H1 (cell line): ENCODE measurements around the gene SLC22A13. TPM values are rescaled to one million over a fixed set of nuclear protein-coding genes. Genes with fewer than 3 reads are reported as not detected.

Source experiments
- CTCF ChIA-PET: fragments of 300-600 bp; sonication (Branson Sonifier 250); formaldehyde crosslinking; loops from one replicate; lab custom pipeline; 2021; ENCODE audit not compliant: partially characterized antibody; lab: Charles Lee
- POLR2A ChIA-PET: fragments of 300-600 bp; sonication (Branson Sonifier 250); formaldehyde crosslinking; loops from one replicate; lab custom pipeline; 2021; ENCODE audit warnings: inconsistent platforms; ENCODE audit not compliant: partially characterized antibody; lab: Charles Lee
- DNase-seq, 2 experiments: peaks; one replicate each; pipeline versions ENCODE4 v3.0.0 to v3.0.0-alpha.2; 2010 to 2022; ENCODE audit warnings: low spot score in 2 of 2, low read depth in 1 of 2, mixed read lengths in 1 of 2
- FAIRE-seq: peaks from 2 replicates; lab custom pipeline; 2011; peaks lifted over from hg19 to GRCh38; lab: Jason Lieb, UNC
- H2AFZ ChIP-seq: 2 replicates; pipeline ENCODE4 v1.8.1; 2012; ENCODE audit warnings: low read length, inconsistent platforms
- H2AK5ac ChIP-seq: 2 replicates; pipeline ENCODE4 v1.6.1; 2013; ENCODE audit warnings: low read depth, low read length
- H2BK120ac ChIP-seq: replicated peaks from 2 replicates; pipeline ENCODE3; 2013; ENCODE audit warnings: low read depth, low read length, inconsistent platforms
- H2BK12ac ChIP-seq: 2 replicates; pipeline ENCODE4 v1.6.1; 2013; ENCODE audit warnings: low read depth, low read length
- H2BK15ac ChIP-seq: 2 replicates; pipeline ENCODE4 v1.6.1; 2013; ENCODE audit warnings: low read length
- H2BK20ac ChIP-seq: 2 replicates; pipeline ENCODE4 v1.6.1; 2013; ENCODE audit warnings: low read length
- H2BK5ac ChIP-seq: 2 replicates; pipeline ENCODE4 v1.6.1; 2013; ENCODE audit warnings: low read depth, low read length
- H3K14ac ChIP-seq: 2 replicates; pipeline ENCODE4 v1.6.1; 2013; ENCODE audit warnings: inconsistent platforms; ENCODE audit not compliant: insufficient read length
- H3K18ac ChIP-seq: 2 replicates; pipeline ENCODE4 v1.6.1; 2013; ENCODE audit warnings: low read length; ENCODE audit errors: extremely low read depth
- H3K23ac ChIP-seq: 2 replicates; pipeline ENCODE4 v1.6.1; 2013; ENCODE audit warnings: inconsistent platforms; ENCODE audit not compliant: insufficient read length
- H3K23me2 ChIP-seq: 2 replicates; pipeline ENCODE4 v1.6.1; 2013; ENCODE audit warnings: low read depth, low read length
- H3K27ac ChIP-seq: 2 replicates; pipeline ENCODE4 v1.6.1; 2011; ENCODE audit warnings: low read depth, low read length, inconsistent platforms
- H3K27me3 ChIP-seq, 4 experiments: replicated peaks in 1 of 4; 1 replicate in 1 of 4; 2 replicates in 3 of 4; pipeline versions ENCODE4 v1.6.1 to v1.8.1; 2011 to 2013; ENCODE audit warnings: low read length in 3 of 4, mild to moderate bottlenecking in 3 of 4, inconsistent platforms in 2 of 4, mixed read lengths in 2 of 4, moderate library complexity in 1 of 4; ENCODE audit not compliant: control insufficient read depth in 3 of 4, insufficient read depth in 3 of 4; ENCODE audit errors: extremely low read depth in 1 of 4
- H3K36me3 ChIP-seq, 4 experiments: 2 replicates each; pipeline versions ENCODE4 v1.6.1 to v1.8.1; 2011 to 2013; ENCODE audit warnings: mild to moderate bottlenecking in 4 of 4, low read length in 3 of 4, moderate library complexity in 2 of 4, control low read depth in 1 of 4, inconsistent platforms in 1 of 4; ENCODE audit not compliant: insufficient read depth in 4 of 4, control insufficient read depth in 2 of 4
- H3K4ac ChIP-seq: replicated peaks from 2 replicates; pipeline ENCODE3; 2013; ENCODE audit warnings: low read length, low read depth, mixed read lengths, inconsistent platforms; ENCODE audit not compliant: insufficient read length
- H3K4me1 ChIP-seq, 4 experiments: replicated peaks in 1 of 4; 1 replicate in 1 of 4; 2 replicates in 3 of 4; pipeline versions ENCODE4 v1.6.1 to v1.8.1; 2011 to 2013; ENCODE audit warnings: low read length in 3 of 4, inconsistent platforms in 2 of 4, mixed read lengths in 1 of 4; ENCODE audit not compliant: insufficient read depth in 4 of 4, control insufficient read depth in 3 of 4
- H3K4me2 ChIP-seq, 2 experiments: 2 replicates each; pipeline versions ENCODE4 v1.6.1 to v1.8.1; 2011 to 2013; ENCODE audit warnings: low read depth in 2 of 2, low read length in 2 of 2, control low read depth in 1 of 2, inconsistent platforms in 1 of 2, mild to moderate bottlenecking in 1 of 2; ENCODE audit not compliant: insufficient read depth in 1 of 2
- H3K4me3 ChIP-seq, 4 experiments: fragments of 200-600, 300-600 bp in 1 of 4; sonication (generic), shearing (Covaris generic), sonication (Bioruptor Twin) in 1 of 4; 2 replicates each; pipeline versions ENCODE4 v1.5.1 to v1.8.1; 2011 to 2016; ENCODE audit warnings: low read length in 4 of 4, low read depth in 3 of 4, control low read depth in 2 of 4, inconsistent platforms in 2 of 4, mild to moderate bottlenecking in 2 of 4, mixed read lengths in 1 of 4, moderate library complexity in 1 of 4; ENCODE audit not compliant: insufficient read depth in 2 of 4; ENCODE audit errors: extremely low read depth in 1 of 4
- H3K56ac ChIP-seq: replicated peaks from 2 replicates; pipeline ENCODE3; 2013; ENCODE audit warnings: low read depth, mild to moderate bottlenecking, mixed read lengths, low read length, inconsistent platforms; ENCODE audit not compliant: insufficient read length
- H3K79me1 ChIP-seq: 2 replicates; pipeline ENCODE4 v1.6.1; 2013; ENCODE audit warnings: low read depth, low read length, control low read depth
- H3K79me2 ChIP-seq, 2 experiments: 2 replicates each; pipeline versions ENCODE4 v1.6.1 to v1.8.1; 2012 to 2013; ENCODE audit warnings: low read length in 2 of 2, mild to moderate bottlenecking in 2 of 2, inconsistent platforms in 1 of 2; ENCODE audit not compliant: insufficient read depth in 2 of 2, control insufficient read depth in 1 of 2
- H3K9ac ChIP-seq, 4 experiments: replicated peaks in 1 of 4; 1 replicate in 1 of 4; 2 replicates in 3 of 4; pipeline versions ENCODE4 v1.6.1 to v1.8.1; 2011 to 2013; ENCODE audit warnings: low read depth in 3 of 4, low read length in 3 of 4, control low read depth in 2 of 4, mild to moderate bottlenecking in 2 of 4, moderate library complexity in 2 of 4, inconsistent platforms in 1 of 4; ENCODE audit errors: extremely low read depth in 1 of 4
- H3K9me3 ChIP-seq, 2 experiments: 2 replicates each; pipeline versions ENCODE4 v1.6.1 to v1.8.1; 2012 to 2013; ENCODE audit warnings: mild to moderate bottlenecking in 2 of 2, moderate library complexity in 2 of 2, control low read depth in 1 of 2, inconsistent platforms in 1 of 2, low read depth in 1 of 2, low read length in 1 of 2, mixed read lengths in 1 of 2; ENCODE audit not compliant: insufficient read depth in 2 of 2
- H4K20me1 ChIP-seq, 2 experiments: replicated peaks in 1 of 2; 2 replicates each; pipeline versions ENCODE3 to v1.8.1; 2011 to 2013; ENCODE audit warnings: inconsistent platforms in 2 of 2, low read length in 2 of 2, mild to moderate bottlenecking in 1 of 2; ENCODE audit not compliant: insufficient read depth in 2 of 2, control insufficient read depth in 1 of 2
- H4K5ac ChIP-seq: 2 replicates; pipeline ENCODE4 v1.6.1; 2013; ENCODE audit warnings: low read length, low read depth, mixed read lengths, inconsistent platforms; ENCODE audit not compliant: insufficient read length
- H4K8ac ChIP-seq: 2 replicates; pipeline ENCODE4 v1.8.0; 2013; ENCODE audit warnings: mild to moderate bottlenecking, moderate library complexity, low read length, inconsistent platforms; ENCODE audit not compliant: insufficient read depth; ENCODE audit errors: extremely low read depth
- H4K91ac ChIP-seq: replicated peaks from 2 replicates; pipeline ENCODE3; 2013; ENCODE audit warnings: low read length, mixed read lengths, inconsistent platforms; ENCODE audit not compliant: insufficient read length
- CHD2 ChIP-seq: IDR thresholded peaks from 2 replicates; pipeline ENCODE4 v1.6.1; 2012; ENCODE audit warnings: low read length, improper control_type of control experiment
- WGBS, 2 experiments: shearing (Covaris generic) in 1 of 2; methylation state at CpG; one replicate each; pipeline versions ENCODE4 v1.1.6 to v1.1.7; 2013 to 2015; ENCODE audit warnings: low lambda C conversion rate in 2 of 2, mixed read lengths in 2 of 2, inconsistent platforms in 1 of 2, low coverage in 1 of 2, missing lambda C conversion rate in 1 of 2; ENCODE audit not compliant: insufficient replicate concordance in 2 of 2, insufficient coverage in 1 of 2, insufficient read length in 1 of 2; ENCODE audit errors: extremely low coverage in 1 of 2, missing lambda C conversion rate in 1 of 2; 5-methylcytosine and 5-hydroxymethylcytosine counted together
- polyA plus RNA-seq, 7 experiments: library from polyadenylated mRNA; depleted of rRNA in 3 of 7; stranded (reverse) in 5 of 7; unstranded in 2 of 7; fragments of >200 nt in 5 of 7; fragments of 200-250 nt in 2 of 7; gene quantifications; 1 replicate in 5 of 7; 2 replicates in 1 of 7; 4 replicates in 1 of 7; pipeline versions ENCODE4 v1.2.1 to v1.2.3, GENCODE V29; 2011 to 2013; ENCODE audit warnings: missing spikeins in 2 of 7, mixed read lengths in 2 of 7
- total RNA-seq: library from RNA; stranded (reverse); fragmentation: NEBNext Ultra II Directional; extraction: Animal tissue kit (Norgen Biotek cat#: 25700); gene quantifications from 2 replicates; pipeline ENCODE4 v1.2.1, GENCODE V29; 2021

SLC22A13 gene
- total and polyA plus RNA-seq, 2 of the 8 experiments (the other 6 are each of a cell fraction or from before 2014, with no cell fraction given) = 0.05 to 0.41 TPM

GRCh38 chr3:38266810-38267209, 1.2 kb downstream of the SLC22A13 start:
- H3K9ac ChIP-seq = no peak overlapping the region
- H2BK20ac ChIP-seq = no peak overlapping the region
- H4K91ac ChIP-seq = no peak overlapping the region
- no peak overlapping the region for H3K27ac ChIP-seq
- H3K4ac ChIP-seq = no peak overlapping the region
- no peak overlapping the region for H2BK15ac ChIP-seq
- FAIRE-seq = no peak
- H2BK12ac ChIP-seq = no peak overlapping the region
- no peak overlapping the region for H2AFZ ChIP-seq
- no peaks in the 10 kb centered on the region for H3K79me1 ChIP-seq
- H3K36me3 ChIP-seq = no peaks in the 10 kb centered on the region
- H2AK5ac ChIP-seq = no peak overlapping the region
- no peak overlapping the region for H4K8ac ChIP-seq
- H2BK120ac ChIP-seq = no peak overlapping the region
- H4K5ac ChIP-seq = no peak overlapping the region
- no peak for DNase-seq
- no peaks in the 10 kb centered on the region for H3K9me3 ChIP-seq
- ChIA-PET POLR2A (no interaction called here), CTCF (no interaction called here)
- no peak for TF ChIP-seq CHD2
- H3K23ac ChIP-seq = no peak overlapping the region
- H3K79me2 ChIP-seq = no peaks in the 10 kb centered on the region
- H3K4me1 ChIP-seq = peaks cover 0 to 10% (median 3%) of the 10 kb centered on the region in 4 experiments; a peak in 3 of 7 replicates
- H3K23me2 ChIP-seq = 0 out of 2 replicates have a peak, but pooled peaks cover 3% of the 10 kb centered on the region
- no peak overlapping the region for H3K56ac ChIP-seq
- H3K4me2 ChIP-seq = no peak overlapping the region
- 92% methylated on average over 1 of the region's 1 CpG; no CpG with 5 or more reads in 1 of the 2 experiments for WGBS, 2 experiments
- H3K4me3 ChIP-seq = no peak overlapping the region
- H3K27me3 ChIP-seq = no peaks in the 10 kb centered on the region; a peak in 1 of 7 replicates
- no peak overlapping the region for H3K18ac ChIP-seq
- H4K20me1 ChIP-seq = no peaks in the 10 kb centered on the region
- no peak overlapping the region for H3K14ac ChIP-seq
- H2BK5ac ChIP-seq = no peak overlapping the region
